Esophagus muscularis mucosa (tissue), 4 donors: ENCODE results near the gene CAMKMT. TPM values are rescaled to one million over a fixed set of nuclear protein-coding genes. Genes with fewer than 3 reads are reported as not detected.

ENCODE experiments used
- DNase-seq: peaks from one replicate; pipeline ENCODE4 v3.0.0-alpha.2; 2017; ENCODE audit errors: extremely low spot score
- H3K27ac ChIP-seq, 4 donors: fragments of 200-600 bp; sonication (generic); replicated peaks in 1 of 4; 1 replicate in 3 of 4; 2 replicates in 1 of 4; pipeline ENCODE4 v1.5.1; 2016 to 2019; ENCODE audit warnings: mild to moderate bottlenecking in 1 of 4
- H3K27me3 ChIP-seq, 4 donors: fragments of 200-600 bp; sonication (generic); one replicate each; pipeline versions ENCODE4 v1.5.1 to v1.6.0; 2016 to 2019
- H3K36me3 ChIP-seq, 4 donors: fragments of 200-600 bp; sonication (generic); one replicate each; pipeline ENCODE4 v1.5.1; 2016 to 2019
- H3K4me1 ChIP-seq, 4 donors: fragments of 200-600 bp; sonication (generic); one replicate each; pipeline ENCODE4 v1.5.1; 2016 to 2019
- H3K4me3 ChIP-seq, 4 donors: fragments of 200-600 bp; sonication (generic); 1 replicate in 2 of 4; 2 replicates in 2 of 4; pipeline ENCODE4 v1.5.1; 2016 to 2019; ENCODE audit warnings: mild to moderate bottlenecking in 4 of 4, moderate library complexity in 1 of 4
- H3K9me3 ChIP-seq, 4 donors: fragments of 200-600 bp; sonication (generic); 1 replicate in 3 of 4; 2 replicates in 1 of 4; pipeline ENCODE4 v1.5.1; 2016 to 2019
- CTCF ChIP-seq, 3 experiments: fragments of 200-600 bp in 2 of 3; fragments of 450-650 bp in 1 of 3; sonication (generic) in 2 of 3; IDR thresholded peaks; one replicate each; pipeline ENCODE4 v1.5.1; 2017 to 2019; ENCODE audit warnings: antibody characterized with exemption in 3 of 3, mild to moderate bottlenecking in 2 of 3, moderate library complexity in 1 of 3
- EP300 ChIP-seq: sonication (generic); formaldehyde crosslinking; IDR thresholded peaks from one replicate; pipeline ENCODE4 v1.6.1; 2017; ENCODE audit warnings: antibody characterized with exemption
- POLR2A ChIP-seq: fragments of 450-650 bp; IDR thresholded peaks from one replicate; pipeline ENCODE4 v1.6.1; 2017; ENCODE audit warnings: antibody characterized with exemption, moderate library complexity, mild to moderate bottlenecking, low read depth
- POLR2AphosphoS5 ChIP-seq, 2 donors: sonication (generic); formaldehyde crosslinking; IDR thresholded peaks; one replicate each; pipeline ENCODE4 v1.6.1; 2017; ENCODE audit warnings: antibody characterized with exemption in 2 of 2
- WGBS: methylation state at CpG from one replicate; pipeline ENCODE4 v1.1.5; 2018; 5-methylcytosine and 5-hydroxymethylcytosine counted together
- intact Hi-C: fragments of 100-400 bp; cut with DNase I; formaldehyde crosslinking; loops from one replicate; pipeline ENCODE4 v1.15.1; 2023
- total RNA-seq, 4 donors: library from RNA; depleted of rRNA; stranded (reverse); fragments of >200 nt; gene quantifications; one replicate each; pipeline versions ENCODE4 v1.1.0 to v1.2.1, GENCODE V29; 2016

CAMKMT gene
- total RNA-seq, 4 donors from 2014 or later: 5.8 to 8.3 (median 6.9) TPM

- peaks cover 0 to 9% (median 3%) of the 10 kb centered on the region in 4 donors for H3K4me1 ChIP-seq
- H3K36me3 ChIP-seq: no peaks in the 10 kb centered on the region
- H3K27me3 ChIP-seq: no peaks in the 10 kb centered on the region
- no peaks in the 10 kb centered on the region for H3K9me3 ChIP-seq
- no peak for TF ChIP-seq EP300
- no peak for TF ChIP-seq CTCF (IDR thresholded peaks at IDR 0.05)
- TF ChIP-seq POLR2A: no peak
- no peak for TF ChIP-seq POLR2AphosphoS5 (IDR thresholded peaks at IDR 0.05)
- H3K27ac ChIP-seq: no peak overlapping the region
- intact Hi-C loops: no loop called here
- no peak for DNase-seq
- H3K4me3 ChIP-seq: no peak overlapping the region
Measured at GRCh38 chr2:44684559-44684958, 322.8 kb downstream of the CAMKMT start.

GRCh38 chr2:44686561-44686960 lies 324.8 kb downstream of the CAMKMT start:
- no peak overlapping the region for H3K4me3 ChIP-seq
- no peaks in the 10 kb centered on the region for H3K27me3 ChIP-seq
- intact Hi-C loops: no loop called here
- no peak for TF ChIP-seq POLR2A
- TF ChIP-seq CTCF (IDR thresholded peaks at IDR 0.05): no peak
- no peaks in the 10 kb centered on the region for H3K36me3 ChIP-seq
- no peak overlapping the region for H3K27ac ChIP-seq
- DNase-seq: no peak
- WGBS: 72% methylated on average over 2 of the region's 2 CpGs
- no peaks in the 10 kb centered on the region for H3K4me1 ChIP-seq
- H3K9me3 ChIP-seq: no peaks in the 10 kb centered on the region

GRCh38 chr2:44687686-44688455 lies 326.1 kb downstream of the CAMKMT start:
- no peaks in the 10 kb centered on the region for H3K4me1 ChIP-seq
- TF ChIP-seq POLR2AphosphoS5 (IDR thresholded peaks at IDR 0.05): no peak
- no peak for TF ChIP-seq CTCF (IDR thresholded peaks at IDR 0.05)
- TF ChIP-seq POLR2A: no peak
- no peak for TF ChIP-seq EP300

GRCh38 chr2:44688456-44689124 lies 326.8 kb downstream of the CAMKMT start:
- H3K27ac ChIP-seq: no peak overlapping the region
- H3K4me1 ChIP-seq: no peaks in the 10 kb centered on the region
- H3K36me3 ChIP-seq: no peaks in the 10 kb centered on the region
- DNase-seq: no peak
- 89% methylated on average over 2 of the region's 2 CpGs for WGBS
- TF ChIP-seq CTCF (IDR thresholded peaks at IDR 0.05) (no peak), EP300 (no peak), POLR2A (no peak), POLR2AphosphoS5 (IDR thresholded peaks at IDR 0.05) (no peak)
- intact Hi-C loops: no loop called here
- no peaks in the 10 kb centered on the region for H3K9me3 ChIP-seq
- H3K27me3 ChIP-seq: no peaks in the 10 kb centered on the region
- H3K4me3 ChIP-seq: no peak overlapping the region

More at GRCh38 chr2:44687686-44688455, 326.1 kb downstream of the CAMKMT start:
- no peak overlapping the region for H3K27ac ChIP-seq
- no peaks in the 10 kb centered on the region for H3K36me3 ChIP-seq
- no peaks in the 10 kb centered on the region for H3K9me3 ChIP-seq
- intact Hi-C loops: no loop called here
- H3K27me3 ChIP-seq: no peaks in the 10 kb centered on the region
- no peak for DNase-seq
- no peak overlapping the region for H3K4me3 ChIP-seq
- 89% methylated on average over 5 of the region's 5 CpGs for WGBS
